Measurements from ENCODE around the gene PNPLA8.
"Not testable (repeated sequence)": the region's sequence is repeated elsewhere in the genome, so short reads cannot be mapped to it uniquely, and the experiment has no call there.

Gene PNPLA8

GRCh38 chr7:108541478-108541877, 15.5 kb upstream of the PNPLA8 start:
- DNase-seq (ENCODE audit: low read depth): no peak
- no peak overlapping the region for H3K4me3 ChIP-seq (replicated peaks; ENCODE audit: low read depth, low read length)
- no peak for TF ChIP-seq CTCF (IDR thresholded peaks at IDR 0.05; ENCODE audit: low read length, missing control alignments)

GRCh38 chr7:108538685-108539084, 12.8 kb upstream of the PNPLA8 start:
- H3K4me3 ChIP-seq (replicated peaks; ENCODE audit: low read depth, low read length); DNase-seq (ENCODE audit: low read depth): not testable (repeated sequence)

- H3K4me3 ChIP-seq (replicated peaks; ENCODE audit: low read depth, low read length); DNase-seq (ENCODE audit: low read depth): not testable (repeated sequence)
These were observed 12.3 kb upstream of the PNPLA8 start for GRCh38 chr7:108538236-108538635.

GRCh38 chr7:108537229-108537628, 11.3 kb upstream of the PNPLA8 start:
- no peak for TF ChIP-seq CTCF (IDR thresholded peaks at IDR 0.05; ENCODE audit: low read length, missing control alignments)
- no peak for DNase-seq (ENCODE audit: low read depth)
- H3K4me3 ChIP-seq (replicated peaks; ENCODE audit: low read depth, low read length): no peak overlapping the region

- no peak overlapping the region for H3K4me3 ChIP-seq (replicated peaks; ENCODE audit: low read depth, low read length)
- no peak for DNase-seq (ENCODE audit: low read depth)
- TF ChIP-seq CTCF (IDR thresholded peaks at IDR 0.05; ENCODE audit: low read length, missing control alignments): no peak
These were observed 9.8 kb upstream of the PNPLA8 start for GRCh38 chr7:108535744-108536143.

GRCh38 chr7:108535257-108535656, 9.3 kb upstream of the PNPLA8 start:
- H3K4me3 ChIP-seq (replicated peaks; ENCODE audit: low read depth, low read length): no peak overlapping the region
- no peak for TF ChIP-seq CTCF (IDR thresholded peaks at IDR 0.05; ENCODE audit: low read length, missing control alignments)
- DNase-seq (ENCODE audit: low read depth): no peak

- no peak overlapping the region for H3K4me3 ChIP-seq (replicated peaks; ENCODE audit: low read depth, low read length)
- no peak for TF ChIP-seq CTCF (IDR thresholded peaks at IDR 0.05; ENCODE audit: low read length, missing control alignments)
- no peak for DNase-seq (ENCODE audit: low read depth)
These were observed 7.8 kb upstream of the PNPLA8 start for GRCh38 chr7:108533712-108534111.

GRCh38 chr7:108529341-108529740, 3.4 kb upstream of the PNPLA8 start:
- no peak for TF ChIP-seq CTCF (IDR thresholded peaks at IDR 0.05; ENCODE audit: low read length, missing control alignments)
- no peak overlapping the region for H3K4me3 ChIP-seq (replicated peaks; ENCODE audit: low read depth, low read length)
- no peak for DNase-seq (ENCODE audit: low read depth)

Measured in fibroblast of pulmonary artery (primary cell).